H1 (cell line): ENCODE measurements around the gene LRRC2.
"Not testable (repeated sequence)": the region's sequence is repeated elsewhere in the genome, so short reads cannot be mapped to it uniquely, and the experiment has no call there.

Experiments used
- CEBPB ChIP-seq: IDR thresholded peaks from 2 replicates; pipeline ENCODE4 v1.6.1; 2012; ENCODE audit warnings: low read depth, low read length
- POLR2AphosphoS5 ChIP-seq: IDR thresholded peaks from 2 replicates; pipeline ENCODE4 v1.6.1; 2011; ENCODE audit warnings: low read depth, low read length
- RAD21 ChIP-seq, 2 experiments: IDR thresholded peaks in 1 of 2; conservative IDR thresholded peaks in 1 of 2; 2 replicates each; pipeline ENCODE4 v1.6.1; 2011; ENCODE audit warnings: low read depth in 2 of 2, low read length in 2 of 2, improper control_type of control experiment in 1 of 2, inconsistent platforms in 1 of 2, mild to moderate bottlenecking in 1 of 2, moderate library complexity in 1 of 2
- RBBP5 ChIP-seq: IDR thresholded peaks from 2 replicates; pipeline ENCODE4 v1.7.1; 2012; ENCODE audit warnings: low read depth, mild to moderate bottlenecking, inconsistent platforms, low read length, moderate library complexity, borderline replicate concordance
- RFX5 ChIP-seq: IDR thresholded peaks from 2 replicates; pipeline ENCODE4 v1.6.1; 2011; ENCODE audit warnings: low read depth, low read length, improper control_type of control experiment, borderline replicate concordance
- RNF2 ChIP-seq: fragments of 200-900, 300-1000 bp; sonication (generic); IDR thresholded peaks from 2 replicates; pipeline ENCODE4 v1.7.1; 2016; ENCODE audit warnings: borderline replicate concordance, low read depth, mild to moderate bottlenecking, antibody characterized with exemption, low read length; ENCODE audit not compliant: poor library complexity, severe bottlenecking; ENCODE audit errors: missing control alignments
- ZNF274 ChIP-seq: IDR thresholded peaks from 2 replicates; pipeline ENCODE4 v1.7.0; 2012; ENCODE audit warnings: low read length, borderline replicate concordance; ENCODE audit errors: extremely low read depth
- TF ChIP-seq, protein P1 (sequence below), 3 experiments: IDR thresholded peaks; 1 replicate in 2 of 3; 2 replicates in 1 of 3; pipeline versions ENCODE4 v1.5.1 to v1.6.1; 2011; ENCODE audit warnings: low read length in 3 of 3, mild to moderate bottlenecking in 3 of 3, inconsistent platforms in 2 of 3, low read depth in 1 of 3, moderate library complexity in 1 of 3; ENCODE audit not compliant: insufficient read depth in 1 of 3; ENCODE audit errors: control extremely low read depth in 1 of 3

DNA sequence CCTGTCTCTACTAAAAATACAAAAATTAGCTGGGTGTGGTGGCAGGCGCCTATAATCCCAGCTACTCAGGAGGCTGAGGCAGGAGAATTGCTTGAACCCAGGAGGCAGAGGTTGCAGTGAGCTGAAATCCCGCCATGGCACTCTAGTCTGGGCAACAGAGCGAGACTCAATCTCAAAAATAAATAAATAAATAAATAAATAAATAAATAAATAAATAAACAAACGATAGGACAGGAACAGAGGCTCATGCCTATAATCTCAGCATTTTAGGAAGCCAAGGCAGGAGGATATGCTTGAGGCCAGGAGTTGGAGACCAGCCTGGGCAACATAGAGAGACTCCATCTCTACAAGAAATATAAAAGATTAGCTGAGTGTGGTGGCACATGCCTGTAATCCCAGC, 43.9 kb downstream of the LRRC2 start:
- TF ChIP-seq RFX5; RNF2; CEBPB; RAD21 (IDR thresholded peaks at IDR 0.05 in 1 of 2, conservative IDR thresholded peaks at IDR 0.05 in 1 of 2; ENCODE audit: low read depth in 2 of 2, low read length in 2 of 2); ZNF274; POLR2AphosphoS5; RBBP5: not testable (repeated sequence)
- TF ChIP-seq, protein P1, sequence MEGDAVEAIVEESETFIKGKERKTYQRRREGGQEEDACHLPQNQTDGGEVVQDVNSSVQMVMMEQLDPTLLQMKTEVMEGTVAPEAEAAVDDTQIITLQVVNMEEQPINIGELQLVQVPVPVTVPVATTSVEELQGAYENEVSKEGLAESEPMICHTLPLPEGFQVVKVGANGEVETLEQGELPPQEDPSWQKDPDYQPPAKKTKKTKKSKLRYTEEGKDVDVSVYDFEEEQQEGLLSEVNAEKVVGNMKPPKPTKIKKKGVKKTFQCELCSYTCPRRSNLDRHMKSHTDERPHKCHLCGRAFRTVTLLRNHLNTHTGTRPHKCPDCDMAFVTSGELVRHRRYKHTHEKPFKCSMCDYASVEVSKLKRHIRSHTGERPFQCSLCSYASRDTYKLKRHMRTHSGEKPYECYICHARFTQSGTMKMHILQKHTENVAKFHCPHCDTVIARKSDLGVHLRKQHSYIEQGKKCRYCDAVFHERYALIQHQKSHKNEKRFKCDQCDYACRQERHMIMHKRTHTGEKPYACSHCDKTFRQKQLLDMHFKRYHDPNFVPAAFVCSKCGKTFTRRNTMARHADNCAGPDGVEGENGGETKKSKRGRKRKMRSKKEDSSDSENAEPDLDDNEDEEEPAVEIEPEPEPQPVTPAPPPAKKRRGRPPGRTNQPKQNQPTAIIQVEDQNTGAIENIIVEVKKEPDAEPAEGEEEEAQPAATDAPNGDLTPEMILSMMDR (IDR thresholded peaks at IDR 0.05; ENCODE audit: control extremely low read depth in 1 of 3, insufficient read depth in 1 of 3, low read depth in 1 of 3, low read length in 3 of 3), result not testable (repeated sequence)
